Muscle of leg (tissue), 16 donors: ENCODE results near the gene ACSL6. TPM values are rescaled to one million over a fixed set of nuclear protein-coding genes. Genes with fewer than 3 reads are reported as not detected.
A peak's percentile ranks its signal among the peaks of the same experiment; 100 is the strongest.

ENCODE experiments used
- DNase-seq: peaks from one replicate; pipeline ENCODE4 v3.0.0; 2013
- H3K27ac ChIP-seq: one replicate; pipeline ENCODE4 v1.5.1; 2013; ENCODE audit warnings: mild to moderate bottlenecking, low read length, control low read depth
- H3K27me3 ChIP-seq: one replicate; pipeline ENCODE4 v1.6.1; 2013; ENCODE audit warnings: low read length; ENCODE audit not compliant: control insufficient read depth, insufficient read depth
- H3K36me3 ChIP-seq: one replicate; pipeline ENCODE4 v1.6.1; 2013; ENCODE audit warnings: low read length; ENCODE audit not compliant: control insufficient read depth, insufficient read depth
- H3K4me1 ChIP-seq: one replicate; pipeline ENCODE4 v1.6.1; 2013; ENCODE audit warnings: low read length; ENCODE audit not compliant: control insufficient read depth, insufficient read depth
- H3K4me3 ChIP-seq: one replicate; pipeline ENCODE4 v1.5.1; 2013; ENCODE audit warnings: low read length, control low read depth
- H3K9me3 ChIP-seq: replicated peaks from 2 replicates; pipeline ENCODE4 v1.6.1; 2013; ENCODE audit warnings: low read depth, low read length; ENCODE audit not compliant: control insufficient read depth
- WGBS: methylation state at CpG from one replicate; pipeline ENCODE4 v1.1.5; 2013; ENCODE audit warnings: missing lambda C conversion rate; ENCODE audit not compliant: insufficient coverage; 5-methylcytosine and 5-hydroxymethylcytosine counted together
- long read RNA-seq, 11 donors: transcript quantifications; one replicate each; lab custom pipeline, GENCODE V29; 2026
- polyA plus RNA-seq, 8 donors: library from polyadenylated mRNA; unstranded; fragments of 120-200 nt; gene quantifications; one replicate each; pipeline versions ENCODE4 v1.2.1 to v1.2.3, GENCODE V29; 2013; ENCODE audit warnings: inconsistent platforms in 1 of 8, low replicate concordance in 1 of 8; ENCODE audit not compliant: insufficient read length in 8 of 8, insufficient read depth in 1 of 8
- total RNA-seq: library from RNA; stranded (reverse); fragments of 120-200 nt; gene quantifications from one replicate; pipeline ENCODE4 v1.2.4, GENCODE V29; 2013

ACSL6 gene, protein sequence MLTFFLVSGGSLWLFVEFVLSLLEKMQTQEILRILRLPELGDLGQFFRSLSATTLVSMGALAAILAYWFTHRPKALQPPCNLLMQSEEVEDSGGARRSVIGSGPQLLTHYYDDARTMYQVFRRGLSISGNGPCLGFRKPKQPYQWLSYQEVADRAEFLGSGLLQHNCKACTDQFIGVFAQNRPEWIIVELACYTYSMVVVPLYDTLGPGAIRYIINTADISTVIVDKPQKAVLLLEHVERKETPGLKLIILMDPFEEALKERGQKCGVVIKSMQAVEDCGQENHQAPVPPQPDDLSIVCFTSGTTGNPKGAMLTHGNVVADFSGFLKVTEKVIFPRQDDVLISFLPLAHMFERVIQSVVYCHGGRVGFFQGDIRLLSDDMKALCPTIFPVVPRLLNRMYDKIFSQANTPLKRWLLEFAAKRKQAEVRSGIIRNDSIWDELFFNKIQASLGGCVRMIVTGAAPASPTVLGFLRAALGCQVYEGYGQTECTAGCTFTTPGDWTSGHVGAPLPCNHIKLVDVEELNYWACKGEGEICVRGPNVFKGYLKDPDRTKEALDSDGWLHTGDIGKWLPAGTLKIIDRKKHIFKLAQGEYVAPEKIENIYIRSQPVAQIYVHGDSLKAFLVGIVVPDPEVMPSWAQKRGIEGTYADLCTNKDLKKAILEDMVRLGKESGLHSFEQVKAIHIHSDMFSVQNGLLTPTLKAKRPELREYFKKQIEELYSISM
- 0.62 TPM for total RNA-seq
- polyA plus RNA-seq = 1 to 10 TPM in 1 of 8 donors, under 1 TPM in 7; 0.25 to 1.1 (median 0.51) TPM
- long read RNA-seq, donor 1 = 0 reads
- long read RNA-seq, donor 2 = 0 reads
- long read RNA-seq, donor 3 = 0 reads
- long read RNA-seq, donor 4 = 0 reads
- long read RNA-seq, donor 5 = 0 reads
- long read RNA-seq, donor 6 = 0 reads
- long read RNA-seq, donor 7 = 0 reads
- long read RNA-seq, donor 8 = 0 reads
- long read RNA-seq, donor 9 = 0 reads
- long read RNA-seq, donor 10 = 0 reads
- long read RNA-seq, donor 11 = 0 reads

DNA sequence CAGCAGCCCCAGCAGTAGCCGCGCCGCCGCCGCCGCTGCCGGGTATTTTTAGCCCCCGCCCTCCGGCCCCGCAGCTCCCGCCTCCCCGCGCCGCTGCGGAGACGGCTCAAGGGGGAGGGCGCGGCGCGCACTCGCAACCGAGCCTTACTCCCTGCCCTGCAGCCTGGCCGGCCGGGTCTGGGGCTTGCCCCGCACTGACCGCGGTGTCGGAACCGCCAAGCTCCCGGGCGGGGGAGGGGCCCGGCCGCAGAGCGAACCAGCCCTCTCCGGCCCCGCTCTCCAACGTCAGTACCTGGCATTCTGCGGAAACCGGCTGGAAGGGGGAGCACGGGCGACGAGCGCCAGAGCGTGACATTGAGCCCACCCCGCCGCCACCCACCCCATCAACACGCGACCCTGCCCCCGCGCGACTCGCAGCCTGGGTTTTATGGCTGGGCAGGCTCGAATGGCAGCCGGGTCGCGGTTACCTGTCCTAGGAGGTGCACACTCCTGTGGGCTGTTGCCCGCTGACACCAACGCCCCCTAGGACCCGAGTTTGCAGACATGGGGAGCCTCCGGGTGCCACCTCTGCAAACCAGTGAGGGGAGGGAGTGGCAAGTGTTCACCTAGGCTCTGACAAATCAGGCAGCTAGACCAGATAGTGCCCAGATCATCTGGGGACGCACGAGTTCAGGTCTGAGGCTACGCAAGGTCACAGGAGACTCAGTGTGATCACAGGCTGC is at the start of gene ACSL6:
Gene ACSL6 (minus strand): TSS at position 37 of the 722 bp plus-strand sequence. CDS start 105 bp downstream, outside the sequence.
- peaks cover 49% of the 10 kb centered on the region for H3K27me3 ChIP-seq
- H3K27ac ChIP-seq = no peak within 1 kb of the TSS
- 3% methylated on average over 63 of the region's 63 CpGs for WGBS
- H3K36me3 ChIP-seq = no peaks in the 10 kb centered on the region
- no peaks in the 10 kb centered on the region for H3K9me3 ChIP-seq
- peaks cover 9% of the 10 kb centered on the region for H3K4me1 ChIP-seq
- DNase-seq = no peak
- peak within 1 kb of the TSS; percentile 15 for H3K4me3 ChIP-seq

DNA sequence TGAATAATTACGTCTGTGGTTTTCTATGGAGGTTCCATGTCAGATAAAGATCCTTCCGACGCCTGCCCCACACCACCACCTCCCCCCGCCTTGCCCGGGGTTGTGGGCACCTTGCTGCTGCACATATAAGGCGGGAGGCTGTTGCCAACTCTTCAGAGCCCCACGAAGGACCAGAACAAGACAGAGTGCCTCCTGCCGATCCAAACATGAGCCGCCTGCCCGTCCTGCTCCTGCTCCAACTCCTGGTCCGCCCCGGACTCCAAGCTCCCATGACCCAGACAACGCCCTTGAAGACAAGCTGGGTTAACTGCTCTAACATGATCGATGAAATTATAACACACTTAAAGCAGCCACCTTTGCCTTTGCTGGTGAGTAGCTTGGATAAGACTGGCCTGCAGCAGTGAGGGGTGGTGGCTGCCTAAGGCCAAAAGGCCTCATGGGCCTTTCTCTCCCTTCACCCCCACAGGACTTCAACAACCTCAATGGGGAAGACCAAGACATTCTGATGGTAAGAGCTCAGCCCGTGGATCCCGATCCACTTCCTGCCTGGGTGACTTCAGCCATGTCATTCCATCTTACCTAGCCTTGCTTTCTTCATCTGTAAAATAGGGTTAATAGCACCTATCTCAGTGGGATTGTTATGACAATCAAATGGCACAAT is 49.2 kb upstream of the ACSL6 start, which contains the start of gene IL3:
Gene IL3 (plus strand): TSS at position 155 of the 661 bp plus-strand sequence. CDS start 52 bp downstream, at position 207.
- no peak within 1 kb of the TSS for H3K27ac ChIP-seq
- DNase-seq = no peak
- no peaks in the 10 kb centered on the region for H3K36me3 ChIP-seq
- H3K27me3 ChIP-seq = no peaks in the 10 kb centered on the region
- H3K4me3 ChIP-seq = no peak within 1 kb of the TSS
- H3K9me3 ChIP-seq = no peaks in the 10 kb centered on the region
- H3K4me1 ChIP-seq = no peaks in the 10 kb centered on the region
- WGBS = 89% methylated on average over 10 of the region's 16 CpGs

DNA sequence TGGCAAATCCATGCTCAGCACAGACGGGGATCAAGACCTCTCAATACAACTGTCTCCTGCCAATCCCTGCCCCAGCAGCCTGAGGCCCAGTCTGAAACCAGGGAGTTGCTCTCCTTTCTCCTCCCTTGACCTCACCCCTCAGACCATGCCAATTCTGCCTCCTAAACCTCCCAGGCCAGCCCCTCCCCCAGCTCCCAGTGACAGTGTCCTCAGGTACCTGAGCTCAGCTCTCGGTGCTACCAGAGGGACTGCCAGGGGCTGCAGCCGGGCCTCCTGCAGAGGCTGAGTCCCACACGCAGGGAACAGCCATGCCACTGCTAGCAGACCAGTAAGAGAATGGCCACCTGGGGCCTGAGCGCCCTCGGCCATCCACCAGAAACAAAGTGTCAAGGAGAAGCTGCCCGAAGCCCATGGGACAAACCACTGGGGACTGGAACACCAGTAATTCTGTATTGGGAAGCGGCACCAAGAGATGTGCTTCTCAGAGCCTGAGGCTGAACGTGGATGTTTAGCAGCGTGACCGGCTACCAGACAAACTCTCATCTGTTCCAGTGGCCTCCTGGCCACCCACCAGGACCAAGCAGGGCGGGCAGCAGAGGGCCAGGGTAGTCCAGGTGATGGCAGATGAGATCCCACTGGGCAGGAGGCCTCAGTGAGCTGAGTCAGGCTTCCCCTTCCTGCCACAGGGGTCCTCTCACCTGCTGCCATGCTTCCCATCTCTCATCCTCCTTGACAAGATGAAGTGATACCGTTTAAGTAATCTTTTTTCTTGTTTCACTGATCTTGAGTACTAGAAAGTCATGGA is 48.4 kb upstream of the ACSL6 start:
- H3K27ac ChIP-seq = no peak overlapping the region
- H3K4me3 ChIP-seq = no peak overlapping the region
- no peaks in the 10 kb centered on the region for H3K4me1 ChIP-seq
- no peaks in the 10 kb centered on the region for H3K27me3 ChIP-seq
- WGBS = 75% methylated on average over 8 of the region's 13 CpGs
- H3K36me3 ChIP-seq = no peaks in the 10 kb centered on the region
- H3K9me3 ChIP-seq = no peaks in the 10 kb centered on the region
- DNase-seq = no peak

DNA sequence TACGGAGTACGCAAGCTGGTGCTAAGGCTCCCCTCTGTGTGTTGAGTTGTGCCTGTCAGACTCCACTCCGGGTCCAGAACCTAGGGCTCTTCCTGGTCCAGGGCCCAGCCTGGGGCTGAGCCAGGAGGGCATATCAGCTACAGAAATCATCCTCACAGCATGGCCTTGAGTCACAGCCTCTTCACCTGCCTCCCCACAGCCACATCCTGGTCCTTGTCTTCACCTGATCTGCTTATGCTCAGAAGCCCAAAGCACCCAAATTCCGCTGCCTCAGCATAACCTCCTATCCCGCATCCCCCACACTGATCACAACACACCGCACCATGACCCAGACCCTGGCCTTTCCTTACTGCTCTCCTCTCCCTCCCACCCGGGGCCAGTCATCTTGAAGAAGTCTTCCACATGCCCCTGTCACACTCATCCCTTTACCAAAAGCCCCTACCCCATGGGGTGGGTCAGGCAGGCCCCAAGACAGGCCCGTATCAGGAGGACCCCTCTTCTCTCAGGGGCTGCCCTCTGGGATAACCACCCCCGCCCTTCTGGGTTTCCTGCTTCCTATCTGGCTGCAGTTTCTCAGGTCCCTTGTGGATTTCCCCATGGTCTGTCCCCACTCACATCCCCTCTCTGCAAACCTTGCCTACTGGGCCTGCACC is 47.7 kb upstream of the ACSL6 start:
- Histone ChIP-seq H3K36me3 (no peaks in the 10 kb centered on the region), H3K27ac (no peak overlapping the region)
- no peak for DNase-seq

DNA sequence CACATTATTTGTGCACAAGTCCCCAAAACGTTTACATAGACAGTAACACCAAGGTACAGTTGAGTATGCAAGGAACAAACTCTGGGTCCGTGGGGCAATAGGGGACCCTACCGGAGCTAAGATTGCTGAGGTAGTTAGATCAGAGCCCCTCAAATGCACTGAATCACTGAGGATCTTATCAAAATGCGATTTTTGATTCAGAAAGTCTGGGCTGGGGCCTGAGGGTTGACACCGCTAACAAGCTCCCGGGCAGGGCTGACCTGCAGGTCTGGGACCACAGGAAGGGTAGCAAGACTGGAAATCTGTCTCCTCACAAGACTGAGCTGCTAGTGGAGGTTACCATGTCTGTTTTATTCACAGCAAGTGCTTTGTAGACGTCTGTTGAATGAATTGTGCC is 47.2 kb upstream of the ACSL6 start:
- Histone ChIP-seq H3K36me3 (no peaks in the 10 kb centered on the region), H3K4me3 (no peak overlapping the region), H3K9me3 (no peaks in the 10 kb centered on the region), H3K27ac (no peak overlapping the region), H3K27me3 (no peaks in the 10 kb centered on the region), H3K4me1 (no peaks in the 10 kb centered on the region)
- 85% methylated on average over 6 of the region's 7 CpGs for WGBS
- no peak for DNase-seq

More for the DNA sequence above, 47.7 kb upstream of the ACSL6 start:
- H3K4me3 ChIP-seq = no peak overlapping the region
- WGBS = 78% methylated on average over 9 of the region's 9 CpGs
- no peaks in the 10 kb centered on the region for H3K4me1 ChIP-seq
- no peaks in the 10 kb centered on the region for H3K27me3 ChIP-seq
- no peaks in the 10 kb centered on the region for H3K9me3 ChIP-seq

DNA sequence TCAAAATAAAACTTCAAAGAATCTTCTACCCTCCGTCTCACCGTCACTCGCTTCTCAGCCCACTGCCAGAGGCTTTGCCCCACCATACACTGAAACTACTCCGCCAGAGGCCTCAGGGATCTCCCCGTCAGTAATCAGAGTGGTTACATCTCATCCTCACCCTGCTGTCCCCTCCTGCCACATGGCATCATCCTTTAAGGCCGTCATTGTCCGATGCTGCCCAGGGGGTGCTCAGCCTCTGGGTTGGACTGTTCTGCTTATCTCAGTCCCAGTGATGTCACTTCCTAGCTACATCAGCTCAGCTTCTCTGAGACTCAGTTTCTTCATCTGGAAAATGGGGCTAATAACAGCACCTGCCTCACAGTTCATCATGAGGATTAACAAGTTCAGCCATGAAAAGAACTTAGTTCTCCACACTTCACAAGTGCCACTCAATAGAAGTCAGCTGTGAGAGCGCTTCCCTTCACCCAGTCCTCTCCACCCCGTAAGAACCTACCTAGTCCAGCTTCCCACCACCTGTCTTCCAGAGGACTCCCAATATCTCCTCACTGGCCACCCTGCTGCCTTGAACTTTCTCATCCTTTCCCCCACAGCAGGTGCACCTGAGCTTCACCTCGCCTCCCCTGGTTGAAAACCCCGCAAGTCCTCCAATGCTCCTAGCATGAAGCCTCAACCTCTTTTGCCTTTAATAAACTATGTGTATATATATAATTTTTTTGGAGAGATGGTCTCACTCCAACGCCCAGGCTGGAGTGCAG is 46.2 kb upstream of the ACSL6 start:
- Histone ChIP-seq H3K27ac (no peak overlapping the region), H3K4me3 (no peak overlapping the region), H3K9me3 (no peaks in the 10 kb centered on the region), H3K36me3 (no peaks in the 10 kb centered on the region), H3K4me1 (no peaks in the 10 kb centered on the region), H3K27me3 (no peaks in the 10 kb centered on the region)
- 66% methylated on average over 9 of the region's 12 CpGs for WGBS
- no peak for DNase-seq

DNA sequence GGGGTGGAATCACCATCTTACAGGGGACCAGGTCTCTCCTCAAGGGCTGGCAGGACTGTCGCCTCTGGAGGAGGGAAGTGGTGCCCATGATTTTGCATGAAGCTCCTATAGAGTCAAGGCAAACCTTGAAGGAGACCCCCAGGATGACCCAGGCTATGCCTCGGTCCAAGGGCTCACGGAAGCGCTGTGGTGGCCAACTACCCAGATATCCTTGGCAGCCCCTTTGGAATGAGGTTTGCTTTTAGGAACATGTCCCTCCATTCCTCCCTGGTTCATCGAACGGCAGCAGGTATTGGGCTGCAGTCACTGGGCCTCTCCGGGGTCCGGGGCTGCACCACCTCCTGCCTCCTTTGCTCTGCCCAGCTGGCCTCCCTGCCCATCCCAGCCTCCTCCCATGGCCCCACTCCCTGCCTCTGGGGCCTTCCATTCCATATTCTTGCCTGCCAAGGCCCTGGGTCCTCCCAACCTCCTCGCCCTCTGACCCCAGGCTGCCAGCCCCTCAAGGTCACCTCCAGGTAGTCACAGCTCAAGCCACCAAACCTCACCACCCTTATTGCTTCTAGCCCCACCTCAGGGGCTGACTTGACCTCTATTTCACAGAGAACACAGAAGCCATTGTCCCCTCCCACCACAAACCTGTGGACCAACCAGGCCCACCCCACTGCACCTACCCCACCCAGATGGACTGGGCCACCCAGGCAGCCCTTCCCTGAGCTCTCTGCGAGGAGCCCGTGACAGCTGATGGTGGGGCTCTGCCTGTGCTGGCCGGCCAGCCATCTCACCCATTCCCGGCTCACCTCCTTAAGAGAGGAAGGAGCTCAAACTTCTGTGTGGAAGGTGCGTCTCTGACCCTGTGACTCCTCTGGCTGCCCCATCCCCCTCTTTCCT is 45.4 kb upstream of the ACSL6 start:
- Histone ChIP-seq H3K27ac (no peak overlapping the region), H3K27me3 (no peaks in the 10 kb centered on the region), H3K4me1 (no peaks in the 10 kb centered on the region), H3K9me3 (no peaks in the 10 kb centered on the region), H3K4me3 (no peak overlapping the region), H3K36me3 (no peaks in the 10 kb centered on the region)
- 82% methylated on average over 14 of the region's 14 CpGs for WGBS
- no peak for DNase-seq
